Hepatocyte (in vitro differentiated cells): ENCODE data around the gene EEF2.

ENCODE experiments used
- EZH2 ChIP-seq: fragments of 200-600 bp; sonication (generic); IDR thresholded peaks from 2 replicates; pipeline ENCODE4 v1.6.1; 2016; ENCODE audit warnings: antibody characterized with exemption, mild to moderate bottlenecking, borderline replicate concordance
- EZH2phosphoT487 ChIP-seq: fragments of 200-600 bp; sonication (generic); IDR thresholded peaks from one replicate; pipeline ENCODE4 v1.6.1; 2018; ENCODE audit warnings: antibody characterized with exemption, mild to moderate bottlenecking, low read depth, moderate library complexity; ENCODE audit not compliant: unreplicated experiment, severe bottlenecking
- TF ChIP-seq, protein P1 (sequence below): fragments of 200-600 bp; sonication (generic); IDR thresholded peaks from 2 replicates; pipeline ENCODE4 v1.5.1; 2016; ENCODE audit warnings: antibody characterized with exemption, mild to moderate bottlenecking; ENCODE audit not compliant: poor library complexity

DNA sequence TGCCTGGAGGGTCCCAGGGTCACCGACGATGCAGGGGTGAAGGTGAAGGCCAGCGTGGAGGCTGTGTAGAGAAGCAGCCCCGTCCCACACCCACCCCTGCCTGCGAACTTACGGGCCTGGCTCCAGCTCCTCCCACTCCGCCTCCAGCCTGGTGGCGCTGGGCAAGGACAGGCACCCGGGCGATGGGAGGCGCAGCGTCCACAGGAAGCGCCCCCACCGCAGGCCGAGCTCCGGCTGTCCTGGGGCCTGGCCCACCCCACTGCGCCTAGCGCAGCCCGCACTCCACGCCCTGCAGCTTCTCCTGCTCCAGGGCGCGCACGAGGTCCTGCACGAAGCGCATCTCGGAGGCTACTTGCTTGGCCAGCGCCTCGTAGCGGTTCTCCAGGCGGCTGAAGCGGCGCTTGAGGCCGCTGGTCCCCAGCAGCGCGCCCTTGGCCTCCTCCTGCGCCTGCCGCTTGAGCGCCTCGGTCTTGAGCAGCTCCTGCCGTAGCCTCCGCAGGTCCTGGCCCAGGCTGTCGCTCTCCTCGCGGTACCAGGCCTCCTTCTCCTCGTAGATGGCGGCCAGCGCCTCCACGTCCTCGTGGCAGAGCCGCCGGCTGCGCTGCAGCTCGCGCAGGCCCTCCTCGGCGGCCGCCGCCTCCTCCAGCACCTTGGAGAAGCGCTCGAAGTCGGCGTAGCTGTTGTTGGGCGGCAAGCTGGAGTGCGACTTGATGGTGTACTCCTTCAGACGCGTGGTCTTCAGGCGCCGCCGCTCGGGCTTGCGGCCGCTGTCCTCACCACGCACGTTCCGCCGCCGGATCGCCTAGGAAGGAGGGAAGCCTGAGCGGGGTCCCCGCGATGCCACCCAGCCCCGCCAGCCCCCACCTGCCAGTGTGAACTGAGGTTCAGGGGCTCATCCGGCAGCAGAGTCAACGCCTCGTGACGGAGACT, 26.2 kb downstream of the EEF2 start:
- TF ChIP-seq, protein P1, sequence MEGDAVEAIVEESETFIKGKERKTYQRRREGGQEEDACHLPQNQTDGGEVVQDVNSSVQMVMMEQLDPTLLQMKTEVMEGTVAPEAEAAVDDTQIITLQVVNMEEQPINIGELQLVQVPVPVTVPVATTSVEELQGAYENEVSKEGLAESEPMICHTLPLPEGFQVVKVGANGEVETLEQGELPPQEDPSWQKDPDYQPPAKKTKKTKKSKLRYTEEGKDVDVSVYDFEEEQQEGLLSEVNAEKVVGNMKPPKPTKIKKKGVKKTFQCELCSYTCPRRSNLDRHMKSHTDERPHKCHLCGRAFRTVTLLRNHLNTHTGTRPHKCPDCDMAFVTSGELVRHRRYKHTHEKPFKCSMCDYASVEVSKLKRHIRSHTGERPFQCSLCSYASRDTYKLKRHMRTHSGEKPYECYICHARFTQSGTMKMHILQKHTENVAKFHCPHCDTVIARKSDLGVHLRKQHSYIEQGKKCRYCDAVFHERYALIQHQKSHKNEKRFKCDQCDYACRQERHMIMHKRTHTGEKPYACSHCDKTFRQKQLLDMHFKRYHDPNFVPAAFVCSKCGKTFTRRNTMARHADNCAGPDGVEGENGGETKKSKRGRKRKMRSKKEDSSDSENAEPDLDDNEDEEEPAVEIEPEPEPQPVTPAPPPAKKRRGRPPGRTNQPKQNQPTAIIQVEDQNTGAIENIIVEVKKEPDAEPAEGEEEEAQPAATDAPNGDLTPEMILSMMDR, result no peak
- TF ChIP-seq EZH2phosphoT487 (no peak), EZH2 (no peak)
